ENCODE results near the gene MAPKAP1.

- TF ChIP-seq POLR2A (IDR thresholded peaks at IDR 0.05; ENCODE audit: low read depth, low read length): no peak
- TF ChIP-seq TAF1 (IDR thresholded peaks at IDR 0.05; ENCODE audit: low read depth, low read length): no peak
- no peak for TF ChIP-seq POLR2AphosphoS5 (IDR thresholded peaks at IDR 0.05; ENCODE audit: low read depth, low read length)
- no peak for TF ChIP-seq PAX5 (IDR thresholded peaks at IDR 0.05; ENCODE audit: insufficient read depth, low read length, severe bottlenecking)
Measured at GRCh38 chr9:125393426-125393825, 313.6 kb downstream of the MAPKAP1 start.
